Measurements from ENCODE around the gene STAM.

STAM gene

DNA sequence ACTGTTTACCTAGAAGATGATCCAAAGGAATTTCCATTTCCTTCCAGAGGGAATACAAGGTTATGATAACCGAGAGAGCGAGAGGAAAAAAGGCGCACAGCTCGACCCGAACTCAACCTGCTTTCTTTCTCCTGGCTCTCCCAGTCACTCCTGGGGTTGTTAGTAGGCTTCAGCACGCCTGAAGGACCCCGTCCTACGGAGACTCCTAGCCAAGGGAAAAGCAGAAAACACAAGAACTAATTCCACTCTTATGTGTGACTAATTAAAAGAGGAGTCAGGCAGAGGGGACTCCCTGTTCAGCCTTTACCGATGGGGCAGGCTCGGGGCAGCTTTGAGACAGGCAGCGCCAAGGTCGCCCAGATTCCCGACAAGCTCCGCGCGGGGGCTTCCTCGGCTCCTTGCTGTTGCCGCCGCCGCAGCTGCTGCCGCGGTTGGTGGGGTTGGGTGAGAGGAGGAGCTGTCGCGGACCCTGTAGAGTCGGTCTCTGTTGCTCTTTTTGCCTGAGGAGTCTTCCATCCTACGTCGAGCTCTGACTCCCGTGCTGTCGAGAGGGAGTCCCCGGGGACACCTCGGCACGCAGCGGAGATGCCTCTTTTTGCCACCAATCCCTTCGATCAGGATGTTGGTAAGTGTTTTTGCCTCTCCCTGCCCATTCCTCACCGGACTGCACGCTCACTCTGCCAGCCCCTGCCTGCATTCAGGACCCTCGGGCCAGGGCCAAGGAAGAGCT is at the start of gene STAM:
Gene STAM (plus strand): TSS at position 397 of the 730 bp plus-strand sequence. CDS start 189 bp downstream, at position 586.
- TF ChIP-seq EZH2phosphoT487 (IDR thresholded peaks at IDR 0.05; ENCODE audit: low read length) = no peak
- TF ChIP-seq, protein P1, sequence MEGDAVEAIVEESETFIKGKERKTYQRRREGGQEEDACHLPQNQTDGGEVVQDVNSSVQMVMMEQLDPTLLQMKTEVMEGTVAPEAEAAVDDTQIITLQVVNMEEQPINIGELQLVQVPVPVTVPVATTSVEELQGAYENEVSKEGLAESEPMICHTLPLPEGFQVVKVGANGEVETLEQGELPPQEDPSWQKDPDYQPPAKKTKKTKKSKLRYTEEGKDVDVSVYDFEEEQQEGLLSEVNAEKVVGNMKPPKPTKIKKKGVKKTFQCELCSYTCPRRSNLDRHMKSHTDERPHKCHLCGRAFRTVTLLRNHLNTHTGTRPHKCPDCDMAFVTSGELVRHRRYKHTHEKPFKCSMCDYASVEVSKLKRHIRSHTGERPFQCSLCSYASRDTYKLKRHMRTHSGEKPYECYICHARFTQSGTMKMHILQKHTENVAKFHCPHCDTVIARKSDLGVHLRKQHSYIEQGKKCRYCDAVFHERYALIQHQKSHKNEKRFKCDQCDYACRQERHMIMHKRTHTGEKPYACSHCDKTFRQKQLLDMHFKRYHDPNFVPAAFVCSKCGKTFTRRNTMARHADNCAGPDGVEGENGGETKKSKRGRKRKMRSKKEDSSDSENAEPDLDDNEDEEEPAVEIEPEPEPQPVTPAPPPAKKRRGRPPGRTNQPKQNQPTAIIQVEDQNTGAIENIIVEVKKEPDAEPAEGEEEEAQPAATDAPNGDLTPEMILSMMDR (IDR thresholded peaks at IDR 0.05; ENCODE audit: low read length) = no peak
- no peak for TF ChIP-seq EZH2 (optimal IDR thresholded peaks at IDR 0.05; ENCODE audit: low read depth, low read length)
- H3K4me2 ChIP-seq (ENCODE audit: low read depth, low read length) = peak within 1 kb of the TSS; percentile 73
- H3K9ac ChIP-seq (ENCODE audit: low read length) = peak within 1 kb of the TSS; percentile 93
- H3K9me2 ChIP-seq (replicated peaks; ENCODE audit: insufficient read depth, low read length) = no peaks in the 10 kb centered on the region
- no peaks in the 10 kb centered on the region for H4K20me1 ChIP-seq (ENCODE audit: insufficient read depth, low read length)
- H3K27me3 ChIP-seq (replicated peaks; ENCODE audit: insufficient read depth, low read length) = no peaks in the 10 kb centered on the region
- peaks cover 4% of the 10 kb centered on the region; the same call in 1 of the 2 replicates for H3F3A ChIP-seq (ENCODE audit: insufficient read depth, low read length)
- no peaks in the 10 kb centered on the region for H3K9me3 ChIP-seq (replicated peaks; ENCODE audit: insufficient read depth, low read length)
- no peaks in the 10 kb centered on the region for H3K36me3 ChIP-seq (replicated peaks; ENCODE audit: insufficient read depth, low read length)
- H3K4me3 ChIP-seq (ENCODE audit: low read length) = peak within 1 kb of the TSS; percentile 98
- peak within 1 kb of the TSS; percentile 89 for H2AFZ ChIP-seq (ENCODE audit: low read length)
- H3K4me1 ChIP-seq (ENCODE audit: low read length) = peaks cover 13% of the 10 kb centered on the region
- peaks cover 63% of the 10 kb centered on the region for H3K79me2 ChIP-seq (ENCODE audit: low read length)
- H3K27ac ChIP-seq (ENCODE audit: low read length) = peak within 1 kb of the TSS; percentile 85
- peak; percentile 94 for DNase-seq

DNA sequence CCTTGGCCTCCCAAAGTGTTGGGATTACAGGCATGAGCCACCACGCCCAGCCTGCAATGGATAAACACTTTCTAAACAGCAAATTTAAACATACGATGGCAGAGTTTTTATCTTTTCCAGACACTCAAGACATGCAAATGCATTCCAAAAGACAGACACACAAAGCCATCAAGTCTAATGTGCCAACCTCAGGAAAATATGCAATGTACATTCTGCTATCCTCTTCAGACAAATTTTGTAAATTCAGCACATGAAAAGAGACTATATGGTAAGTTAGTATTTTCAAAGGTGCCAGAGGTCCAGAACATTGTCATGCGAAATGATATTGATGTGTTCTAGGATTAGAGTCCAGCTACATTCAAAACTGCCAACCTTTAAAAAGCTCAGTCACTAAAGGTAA is 46.6 kb upstream of the STAM start:
- TF ChIP-seq EZH2phosphoT487 (IDR thresholded peaks at IDR 0.05; ENCODE audit: low read length) (no peak), EZH2 (optimal IDR thresholded peaks at IDR 0.05; ENCODE audit: low read depth, low read length) (no peak)
- TF ChIP-seq, protein P1 (IDR thresholded peaks at IDR 0.05; ENCODE audit: low read length) = no peak
- Histone ChIP-seq H3K27ac (ENCODE audit: low read length) (no peak overlapping the region), H3K4me3 (ENCODE audit: low read length) (no peak overlapping the region), H3K9me2 (replicated peaks; ENCODE audit: insufficient read depth, low read length) (no peaks in the 10 kb centered on the region), H3K9me3 (replicated peaks; ENCODE audit: insufficient read depth, low read length) (no peaks in the 10 kb centered on the region), H3K4me1 (ENCODE audit: low read length) (no peaks in the 10 kb centered on the region), H3K27me3 (replicated peaks; ENCODE audit: insufficient read depth, low read length) (no peaks in the 10 kb centered on the region), H4K20me1 (ENCODE audit: insufficient read depth, low read length) (no peaks in the 10 kb centered on the region), H3K36me3 (replicated peaks; ENCODE audit: insufficient read depth, low read length) (no peaks in the 10 kb centered on the region), H3K9ac (ENCODE audit: low read length) (no peak overlapping the region), H3K79me2 (ENCODE audit: low read length) (no peaks in the 10 kb centered on the region), H2AFZ (ENCODE audit: low read length) (no peak overlapping the region), H3K4me2 (ENCODE audit: low read depth, low read length) (no peak overlapping the region), H3F3A (ENCODE audit: insufficient read depth, low read length) (no peaks in the 10 kb centered on the region)
- no peak for DNase-seq

DNA sequence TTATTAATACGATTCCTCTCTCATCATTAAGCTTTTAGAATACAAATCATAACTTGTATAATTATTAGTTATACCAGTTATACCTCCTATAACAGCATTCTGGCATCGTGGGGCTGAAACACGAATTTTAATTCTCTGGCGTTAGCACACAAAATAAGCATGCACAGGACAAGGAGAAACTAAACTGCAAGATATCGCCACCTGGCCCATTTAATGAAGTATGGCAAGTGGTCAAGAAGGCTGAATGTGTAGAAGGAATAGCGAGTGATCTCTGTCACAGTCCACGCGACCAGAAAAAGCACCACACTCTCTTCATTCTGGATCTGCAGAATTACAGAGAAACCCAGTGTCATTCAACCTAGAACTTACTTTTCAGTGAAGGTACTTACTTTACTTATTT is 44.9 kb upstream of the STAM start:
- DNase-seq = no peak
- H4K20me1 ChIP-seq (ENCODE audit: insufficient read depth, low read length) = no peaks in the 10 kb centered on the region
- H3K9me2 ChIP-seq (replicated peaks; ENCODE audit: insufficient read depth, low read length) = no peaks in the 10 kb centered on the region
- H3K9ac ChIP-seq (ENCODE audit: low read length) = no peak overlapping the region
- H3K79me2 ChIP-seq (ENCODE audit: low read length) = no peaks in the 10 kb centered on the region
- no peak overlapping the region for H3K4me3 ChIP-seq (ENCODE audit: low read length)
- H2AFZ ChIP-seq (ENCODE audit: low read length) = no peak overlapping the region
- no peaks in the 10 kb centered on the region for H3K36me3 ChIP-seq (replicated peaks; ENCODE audit: insufficient read depth, low read length)
- no peaks in the 10 kb centered on the region for H3K27me3 ChIP-seq (replicated peaks; ENCODE audit: insufficient read depth, low read length)
- H3K4me2 ChIP-seq (ENCODE audit: low read depth, low read length) = no peak overlapping the region
- H3K4me1 ChIP-seq (ENCODE audit: low read length) = no peaks in the 10 kb centered on the region
- no peaks in the 10 kb centered on the region for H3F3A ChIP-seq (ENCODE audit: insufficient read depth, low read length)
- H3K9me3 ChIP-seq (replicated peaks; ENCODE audit: insufficient read depth, low read length) = no peaks in the 10 kb centered on the region
- H3K27ac ChIP-seq (ENCODE audit: low read length) = no peak overlapping the region
- TF ChIP-seq EZH2 (optimal IDR thresholded peaks at IDR 0.05; ENCODE audit: low read depth, low read length) = no peak
- TF ChIP-seq EZH2phosphoT487 (IDR thresholded peaks at IDR 0.05; ENCODE audit: low read length) = no peak
- TF ChIP-seq, protein P1 (IDR thresholded peaks at IDR 0.05; ENCODE audit: low read length) = peak; percentile 17; the same call in 1 of the 2 replicates

Data from MM.1S (cell line).